Measurements from ENCODE around the gene DCTN1.

The DCTN1 gene

GRCh38 chr2:74321737-74322136, 58.4 kb downstream of the DCTN1 start:
- no peak for DNase-seq (ENCODE audit: low read depth)

- no peak for DNase-seq (ENCODE audit: low read depth)
These were observed 62.4 kb downstream of the DCTN1 start for GRCh38 chr2:74317701-74318100.

GRCh38 chr2:74316627-74317295, 63.4 kb downstream of the DCTN1 start:
- no peak for DNase-seq (ENCODE audit: low read depth)

- no peak for DNase-seq (ENCODE audit: low read depth)
These were observed 66.0 kb downstream of the DCTN1 start for GRCh38 chr2:74314107-74314506.

GRCh38 chr2:74313497-74313896, 66.6 kb downstream of the DCTN1 start:
- no peak for DNase-seq (ENCODE audit: low read depth)

- no peak for DNase-seq (ENCODE audit: low read depth)
These were observed 67.2 kb downstream of the DCTN1 start for GRCh38 chr2:74312913-74313312.
